DOHH2 (cell line): ENCODE measurements around the gene FAIM2.

ENCODE experiments used
- EZH2phosphoT487 ChIP-seq: fragments of 200-600 bp; sonication (generic); IDR thresholded peaks from 2 replicates; pipeline ENCODE4 v1.6.1; 2017; ENCODE audit warnings: borderline replicate concordance, mild to moderate bottlenecking, antibody characterized with exemption, low read length, moderate library complexity, mixed read lengths
- TF ChIP-seq, protein P1 (sequence below): fragments of 200-600 bp; sonication (generic); IDR thresholded peaks from one replicate; pipeline ENCODE4 v1.5.1; 2014; ENCODE audit warnings: antibody characterized with exemption, mild to moderate bottlenecking, low read depth, low read length; ENCODE audit not compliant: poor library complexity, severe bottlenecking

- TF ChIP-seq, protein P1, sequence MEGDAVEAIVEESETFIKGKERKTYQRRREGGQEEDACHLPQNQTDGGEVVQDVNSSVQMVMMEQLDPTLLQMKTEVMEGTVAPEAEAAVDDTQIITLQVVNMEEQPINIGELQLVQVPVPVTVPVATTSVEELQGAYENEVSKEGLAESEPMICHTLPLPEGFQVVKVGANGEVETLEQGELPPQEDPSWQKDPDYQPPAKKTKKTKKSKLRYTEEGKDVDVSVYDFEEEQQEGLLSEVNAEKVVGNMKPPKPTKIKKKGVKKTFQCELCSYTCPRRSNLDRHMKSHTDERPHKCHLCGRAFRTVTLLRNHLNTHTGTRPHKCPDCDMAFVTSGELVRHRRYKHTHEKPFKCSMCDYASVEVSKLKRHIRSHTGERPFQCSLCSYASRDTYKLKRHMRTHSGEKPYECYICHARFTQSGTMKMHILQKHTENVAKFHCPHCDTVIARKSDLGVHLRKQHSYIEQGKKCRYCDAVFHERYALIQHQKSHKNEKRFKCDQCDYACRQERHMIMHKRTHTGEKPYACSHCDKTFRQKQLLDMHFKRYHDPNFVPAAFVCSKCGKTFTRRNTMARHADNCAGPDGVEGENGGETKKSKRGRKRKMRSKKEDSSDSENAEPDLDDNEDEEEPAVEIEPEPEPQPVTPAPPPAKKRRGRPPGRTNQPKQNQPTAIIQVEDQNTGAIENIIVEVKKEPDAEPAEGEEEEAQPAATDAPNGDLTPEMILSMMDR, result no peak
- TF ChIP-seq EZH2phosphoT487, result no peak
Measured at GRCh38 chr12:49952391-49953055, 48.8 kb upstream of the FAIM2 start.
